ENCODE measurements around the gene SLC7A9.

Gene SLC7A9

GRCh38 chr19:32828643-32829344 is 40.8 kb downstream of the SLC7A9 start:
- ATAC-seq (replicated peaks; ENCODE audit: extremely low read depth, poor library complexity, severe bottlenecking) (no peak), DNase-seq (ENCODE audit: low spot score in 2 of 2) (no peak)
- no peak overlapping the region for H3K4me3 Mint-ChIP-seq
- no peaks in the 10 kb centered on the region for H3K27me3 Mint-ChIP-seq
- H3K27ac Mint-ChIP-seq (ENCODE audit: low read depth), result no peak overlapping the region
- no peaks in the 10 kb centered on the region for H3K9me3 Mint-ChIP-seq
- H3K4me1 Mint-ChIP-seq, result no peaks in the 10 kb centered on the region
- H3K36me3 Mint-ChIP-seq (ENCODE audit: insufficient read depth), result no peaks in the 10 kb centered on the region

- H3K36me3 Mint-ChIP-seq (ENCODE audit: insufficient read depth), result no peaks in the 10 kb centered on the region
- no peaks in the 10 kb centered on the region for H3K9me3 Mint-ChIP-seq
- H3K27ac Mint-ChIP-seq (ENCODE audit: low read depth), result no peak overlapping the region
- H3K4me3 Mint-ChIP-seq, result no peak overlapping the region
- no peak for ATAC-seq (replicated peaks; ENCODE audit: extremely low read depth, poor library complexity, severe bottlenecking)
- no peaks in the 10 kb centered on the region for H3K4me1 Mint-ChIP-seq
- no peaks in the 10 kb centered on the region for H3K27me3 Mint-ChIP-seq
- DNase-seq (ENCODE audit: low spot score in 2 of 2), result no peak
Measured at GRCh38 chr19:32828139-32828538, 41.4 kb downstream of the SLC7A9 start.

- H3K27ac Mint-ChIP-seq (ENCODE audit: low read depth), result no peak overlapping the region
Measured at GRCh38 chr19:32824916-32825608, 44.5 kb downstream of the SLC7A9 start.

GRCh38 chr19:32824191-32824751 is 45.3 kb downstream of the SLC7A9 start:
- no peaks in the 10 kb centered on the region for H3K36me3 Mint-ChIP-seq (ENCODE audit: insufficient read depth)
- no peak overlapping the region for H3K27ac Mint-ChIP-seq (ENCODE audit: low read depth)
- no peaks in the 10 kb centered on the region for H3K9me3 Mint-ChIP-seq
- H3K27me3 Mint-ChIP-seq, result peaks cover 8% of the 10 kb centered on the region
- H3K4me3 Mint-ChIP-seq, result no peak overlapping the region
- peaks cover 14% of the 10 kb centered on the region for H3K4me1 Mint-ChIP-seq
- DNase-seq (ENCODE audit: low spot score in 2 of 2), result no peak
- no peak for ATAC-seq (replicated peaks; ENCODE audit: extremely low read depth, poor library complexity, severe bottlenecking)

More at GRCh38 chr19:32824916-32825608, 44.5 kb downstream of the SLC7A9 start:
- no peak for ATAC-seq (replicated peaks; ENCODE audit: extremely low read depth, poor library complexity, severe bottlenecking)
- H3K4me3 Mint-ChIP-seq, result no peak overlapping the region
- H3K4me1 Mint-ChIP-seq, result peaks cover 6% of the 10 kb centered on the region
- H3K9me3 Mint-ChIP-seq, result no peaks in the 10 kb centered on the region
- no peak for DNase-seq (ENCODE audit: low spot score in 2 of 2)
- peaks cover 2% of the 10 kb centered on the region for H3K27me3 Mint-ChIP-seq
- H3K36me3 Mint-ChIP-seq (ENCODE audit: insufficient read depth), result no peaks in the 10 kb centered on the region

GRCh38 chr19:32823747-32824102 is 45.8 kb downstream of the SLC7A9 start:
- Mint-ChIP-seq H3K27ac (ENCODE audit: low read depth) (no peak overlapping the region), H3K4me3 (no peak overlapping the region), H3K36me3 (ENCODE audit: insufficient read depth) (no peaks in the 10 kb centered on the region), H3K27me3 (peaks cover 8% of the 10 kb centered on the region), H3K9me3 (no peaks in the 10 kb centered on the region), H3K4me1 (peaks cover 14% of the 10 kb centered on the region)
- ATAC-seq (replicated peaks; ENCODE audit: extremely low read depth, poor library complexity, severe bottlenecking), result no peak
- no peak for DNase-seq (ENCODE audit: low spot score in 2 of 2)

GRCh38 chr19:32822916-32823746 is 46.4 kb downstream of the SLC7A9 start:
- H3K27me3 Mint-ChIP-seq, result peaks cover 8% of the 10 kb centered on the region

GRCh38 chr19:32819419-32820400 is 49.9 kb downstream of the SLC7A9 start:
- Mint-ChIP-seq H3K27ac (ENCODE audit: low read depth) (no peak overlapping the region), H3K27me3 (peaks cover 8% of the 10 kb centered on the region), H3K36me3 (ENCODE audit: insufficient read depth) (no peaks in the 10 kb centered on the region), H3K9me3 (no peaks in the 10 kb centered on the region), H3K4me1 (peaks cover 14% of the 10 kb centered on the region), H3K4me3 (no peak overlapping the region)
- no peak for ATAC-seq (replicated peaks; ENCODE audit: extremely low read depth, poor library complexity, severe bottlenecking)
- DNase-seq (ENCODE audit: low spot score in 2 of 2), result no peak

More at GRCh38 chr19:32822916-32823746, 46.4 kb downstream of the SLC7A9 start:
- no peaks in the 10 kb centered on the region for H3K9me3 Mint-ChIP-seq
- ATAC-seq (replicated peaks; ENCODE audit: extremely low read depth, poor library complexity, severe bottlenecking), result no peak
- no peak overlapping the region for H3K27ac Mint-ChIP-seq (ENCODE audit: low read depth)
- H3K4me1 Mint-ChIP-seq, result peaks cover 14% of the 10 kb centered on the region
- no peak overlapping the region for H3K4me3 Mint-ChIP-seq
- DNase-seq (ENCODE audit: low spot score in 2 of 2), result no peak
- no peaks in the 10 kb centered on the region for H3K36me3 Mint-ChIP-seq (ENCODE audit: insufficient read depth)

- no peak overlapping the region for H3K27ac Mint-ChIP-seq (ENCODE audit: low read depth)
- no peaks in the 10 kb centered on the region for H3K36me3 Mint-ChIP-seq (ENCODE audit: insufficient read depth)
- no peaks in the 10 kb centered on the region for H3K9me3 Mint-ChIP-seq
- peaks cover 14% of the 10 kb centered on the region for H3K4me1 Mint-ChIP-seq
- H3K4me3 Mint-ChIP-seq, result no peak overlapping the region
- DNase-seq (ENCODE audit: low spot score in 2 of 2) (no peak), ATAC-seq (replicated peaks; ENCODE audit: extremely low read depth, poor library complexity, severe bottlenecking) (no peak)
- H3K27me3 Mint-ChIP-seq, result peaks cover 8% of the 10 kb centered on the region
Measured at GRCh38 chr19:32818536-32818935, 51.0 kb downstream of the SLC7A9 start.

- H3K4me3 Mint-ChIP-seq, result no peak overlapping the region
- H3K27me3 Mint-ChIP-seq, result peaks cover 8% of the 10 kb centered on the region
- H3K27ac Mint-ChIP-seq (ENCODE audit: low read depth), result no peak overlapping the region
Measured at GRCh38 chr19:32817569-32818476, 51.7 kb downstream of the SLC7A9 start.

GRCh38 chr19:32816555-32817099 is 52.9 kb downstream of the SLC7A9 start:
- no peaks in the 10 kb centered on the region for H3K9me3 Mint-ChIP-seq
- peaks cover 2% of the 10 kb centered on the region for H3K36me3 Mint-ChIP-seq (ENCODE audit: insufficient read depth)
- H3K4me1 Mint-ChIP-seq, result peaks cover 14% of the 10 kb centered on the region
- H3K27me3 Mint-ChIP-seq, result peaks cover 8% of the 10 kb centered on the region
- H3K27ac Mint-ChIP-seq (ENCODE audit: low read depth), result no peak overlapping the region
- no peak overlapping the region for H3K4me3 Mint-ChIP-seq
- DNase-seq (ENCODE audit: low spot score in 2 of 2) (no peak), ATAC-seq (replicated peaks; ENCODE audit: extremely low read depth, poor library complexity, severe bottlenecking) (no peak)

More at GRCh38 chr19:32817569-32818476, 51.7 kb downstream of the SLC7A9 start:
- Mint-ChIP-seq H3K4me1 (peaks cover 14% of the 10 kb centered on the region), H3K9me3 (no peaks in the 10 kb centered on the region), H3K36me3 (ENCODE audit: insufficient read depth) (peaks cover 2% of the 10 kb centered on the region)
- DNase-seq (ENCODE audit: low spot score in 2 of 2), result no peak
- ATAC-seq (replicated peaks; ENCODE audit: extremely low read depth, poor library complexity, severe bottlenecking), result no peak

GRCh38 chr19:32814624-32815023 is 54.9 kb downstream of the SLC7A9 start:
- Mint-ChIP-seq H3K4me3 (no peak overlapping the region), H3K27me3 (peaks cover 2% of the 10 kb centered on the region), H3K36me3 (ENCODE audit: insufficient read depth) (peaks cover 2% of the 10 kb centered on the region), H3K9me3 (no peaks in the 10 kb centered on the region), H3K27ac (ENCODE audit: low read depth) (no peak overlapping the region), H3K4me1 (peaks cover 8% of the 10 kb centered on the region)
- DNase-seq (ENCODE audit: low spot score in 2 of 2) (no peak), ATAC-seq (replicated peaks; ENCODE audit: extremely low read depth, poor library complexity, severe bottlenecking) (no peak)
